GM21717 (cell line): ENCODE measurements around the gene ALOX5AP.
A peak's percentile ranks its signal among the peaks of the same experiment; 100 is the strongest.

Source experiments
- ATAC-seq: cut with Tn5 transposase; IDR thresholded peaks from one replicate; pipeline ENCODE4 v1.9.1; 2021; ENCODE audit warnings: mild to moderate bottlenecking, moderate library complexity; ENCODE audit not compliant: unreplicated experiment

The ALOX5AP gene

DNA sequence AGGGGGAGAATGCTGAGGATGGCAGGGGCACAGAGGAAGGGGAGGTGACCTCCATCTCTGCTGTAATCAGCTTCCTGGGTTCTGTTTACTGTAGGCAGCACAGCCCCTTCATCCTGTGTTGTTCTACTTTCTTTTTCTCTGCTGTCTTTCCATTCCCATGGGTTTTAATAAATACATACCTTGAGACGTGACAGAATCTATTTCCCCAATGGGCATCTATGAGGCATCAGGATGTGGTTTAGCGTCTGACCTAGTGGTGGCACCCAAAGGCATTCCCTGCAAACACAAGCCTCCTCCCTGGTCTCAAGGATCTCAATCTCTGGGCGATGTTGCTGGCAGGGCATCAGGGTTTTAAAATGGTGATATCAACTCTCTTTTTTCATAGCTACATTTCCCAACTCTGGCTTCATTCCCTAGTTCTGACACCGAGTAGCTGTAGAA lies 60.8 kb downstream of the ALOX5AP start:
- ATAC-seq = no peak

DNA sequence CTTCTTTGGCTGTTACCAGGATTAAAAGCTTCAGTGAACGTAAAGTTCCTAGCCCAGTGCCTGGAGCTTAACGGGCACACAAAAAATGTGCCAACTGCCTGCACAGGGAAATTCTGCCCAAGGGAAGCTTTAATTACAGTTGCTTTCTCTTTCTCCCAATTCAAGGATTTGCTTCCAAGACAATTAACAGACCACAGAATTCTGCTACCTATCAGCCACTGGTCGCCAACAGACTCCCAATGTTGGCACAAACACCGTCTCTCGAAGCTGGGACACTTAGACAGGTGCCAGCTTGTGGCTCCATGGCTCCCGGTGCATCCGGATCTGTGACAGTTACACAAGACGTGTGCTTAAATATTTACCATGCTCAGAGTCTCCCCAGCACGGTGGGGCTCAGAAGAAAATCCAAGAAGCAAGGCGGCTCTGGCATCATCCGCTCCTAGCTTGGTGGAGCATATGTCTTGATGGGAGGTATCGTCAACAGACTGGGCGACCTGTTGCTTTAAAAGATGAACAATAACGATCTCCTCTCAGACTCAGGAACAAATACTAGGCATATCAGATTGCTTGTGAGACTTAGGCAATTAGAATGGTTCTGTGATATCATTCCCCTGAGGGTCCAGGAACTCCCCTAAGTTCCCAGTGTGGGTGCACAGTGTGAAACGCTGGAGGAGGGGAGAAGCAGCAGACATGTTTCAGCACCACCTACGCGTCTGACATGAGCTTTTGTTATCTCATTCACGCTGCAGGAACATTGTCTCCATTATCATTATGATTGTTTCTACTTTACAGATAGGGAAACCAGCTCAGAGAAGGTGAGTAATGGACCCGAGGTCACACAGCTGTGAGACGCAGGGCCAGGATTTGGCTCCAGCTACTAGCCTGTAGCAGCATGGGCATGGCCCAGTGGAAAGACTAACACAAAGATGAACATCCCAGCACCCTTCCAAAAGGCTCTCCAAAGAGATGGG lies 61.6 kb downstream of the ALOX5AP start:
- ATAC-seq = no peak

- ATAC-seq = no peak
Observed at GRCh38 chr13:30797847-30798535, 62.6 kb downstream of the ALOX5AP start.

GRCh38 chr13:30798776-30799355 lies 63.5 kb downstream of the ALOX5AP start:
- no peak for ATAC-seq

GRCh38 chr13:30799356-30799824 lies 64.0 kb downstream of the ALOX5AP start:
- no peak for ATAC-seq

DNA sequence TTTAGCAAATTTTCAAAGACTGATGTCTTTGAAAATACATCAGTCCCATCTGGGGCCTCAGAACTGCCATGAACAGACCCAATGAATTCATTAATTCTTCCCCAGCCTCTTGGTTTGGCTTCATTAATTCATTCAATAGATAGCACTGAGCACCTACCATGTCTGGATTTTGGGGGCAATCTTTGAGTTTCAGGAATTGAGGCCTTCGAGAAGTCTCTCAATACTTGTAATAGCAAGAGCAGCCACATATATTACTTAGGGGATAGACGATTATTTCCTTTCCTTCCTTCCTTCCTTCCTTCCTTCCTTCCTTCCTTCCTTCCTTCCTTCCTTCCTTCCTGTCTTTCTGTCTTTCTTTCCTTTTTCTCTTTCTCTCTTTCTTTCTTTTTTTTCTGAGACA lies 64.8 kb downstream of the ALOX5AP start:
- no peak for ATAC-seq

DNA sequence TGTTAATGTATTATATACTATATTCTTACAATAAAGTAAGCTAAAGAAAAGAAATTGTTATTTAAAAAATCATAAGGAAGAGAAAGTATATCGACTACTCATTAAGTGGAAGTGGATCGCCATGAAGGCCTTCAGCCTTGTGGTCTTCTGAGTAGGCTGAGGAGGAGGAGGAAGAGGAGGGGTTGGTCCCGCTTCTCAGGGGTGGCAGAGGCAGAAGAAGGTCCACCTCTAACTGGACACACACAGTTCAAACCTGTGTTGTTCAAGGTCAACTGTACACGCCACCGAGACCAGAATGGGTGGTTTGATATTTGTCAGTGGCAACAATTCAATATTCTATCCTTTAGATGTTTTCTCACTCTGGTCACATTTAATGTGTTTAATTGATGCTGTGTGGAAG lies 67.2 kb downstream of the ALOX5AP start:
- ATAC-seq = no peak

DNA sequence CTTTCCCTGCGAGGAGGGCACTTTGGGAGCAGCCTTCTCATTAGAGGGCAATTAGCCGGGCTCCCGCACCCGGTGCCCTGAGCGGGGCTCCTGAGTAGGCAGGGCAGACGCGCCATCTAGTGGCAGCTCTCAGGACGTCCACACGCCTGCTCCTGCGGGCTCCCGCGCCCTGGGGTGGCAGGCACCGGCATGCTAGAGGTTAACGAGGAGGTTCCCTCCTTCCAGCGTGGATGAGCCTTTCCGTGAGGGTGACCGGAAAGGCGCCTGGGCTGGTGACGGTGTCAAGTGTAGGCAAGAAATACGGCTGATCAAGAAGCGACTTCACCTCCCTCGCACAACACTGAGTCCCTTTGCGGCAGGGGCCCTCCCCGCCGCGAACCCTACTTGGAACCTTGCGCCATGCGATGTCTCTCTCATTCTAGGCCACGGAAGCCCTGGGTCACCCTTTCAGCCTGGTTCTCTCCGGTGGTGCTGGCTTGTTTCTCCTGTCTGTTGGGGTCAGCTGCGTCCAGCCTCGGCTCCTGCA lies 67.7 kb downstream of the ALOX5AP start:
- peak; percentile 90 for ATAC-seq

- no peak for ATAC-seq
Observed at GRCh38 chr13:30803749-30804148, 68.4 kb downstream of the ALOX5AP start.

DNA sequence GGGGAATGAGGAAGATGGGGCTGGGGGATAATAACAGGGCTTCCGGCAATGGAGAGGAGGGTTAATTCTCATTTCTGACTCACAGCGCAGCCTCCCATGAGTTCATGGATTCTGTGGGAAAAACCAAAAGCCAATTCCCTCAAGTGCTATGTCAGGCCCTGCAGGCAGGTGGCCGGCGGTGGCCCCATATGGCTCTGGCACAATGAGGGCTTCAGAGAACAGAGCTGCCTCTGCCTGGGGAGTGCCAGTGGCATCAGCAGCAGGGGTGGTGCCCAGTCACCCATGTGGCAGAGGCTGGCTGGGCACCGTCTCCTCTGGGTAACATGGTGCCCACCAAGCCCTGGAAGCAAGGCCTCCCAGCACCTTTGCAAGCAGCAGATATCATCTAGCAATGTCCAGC lies 69.1 kb downstream of the ALOX5AP start:
- ATAC-seq = no peak

DNA sequence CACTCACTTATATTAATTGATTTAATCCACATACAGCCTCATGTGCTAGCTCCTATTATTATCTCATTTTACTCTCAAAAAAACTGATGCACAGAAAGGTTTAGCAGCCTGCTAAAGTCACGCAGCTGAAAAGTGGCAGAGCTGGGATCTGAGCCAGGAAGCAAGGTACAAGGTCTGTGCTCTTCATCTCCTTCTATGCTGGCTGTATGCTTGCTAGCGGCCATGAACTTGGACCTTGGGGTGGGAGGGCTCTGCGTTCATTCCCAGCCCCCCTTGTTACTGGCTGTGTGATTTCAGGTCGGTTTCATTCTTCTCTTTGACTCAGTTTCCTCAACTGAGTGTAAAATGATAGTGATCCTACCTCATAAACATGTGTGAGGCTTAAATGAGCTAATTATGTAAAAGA lies 69.8 kb downstream of the ALOX5AP start:
- ATAC-seq = no peak

- ATAC-seq = no peak
Observed at GRCh38 chr13:30805603-30806011, 70.3 kb downstream of the ALOX5AP start.

- ATAC-seq = no peak
Observed at GRCh38 chr13:30806784-30807183, 71.4 kb downstream of the ALOX5AP start.

GRCh38 chr13:30807392-30807791 lies 72.0 kb downstream of the ALOX5AP start:
- ATAC-seq = no peak

DNA sequence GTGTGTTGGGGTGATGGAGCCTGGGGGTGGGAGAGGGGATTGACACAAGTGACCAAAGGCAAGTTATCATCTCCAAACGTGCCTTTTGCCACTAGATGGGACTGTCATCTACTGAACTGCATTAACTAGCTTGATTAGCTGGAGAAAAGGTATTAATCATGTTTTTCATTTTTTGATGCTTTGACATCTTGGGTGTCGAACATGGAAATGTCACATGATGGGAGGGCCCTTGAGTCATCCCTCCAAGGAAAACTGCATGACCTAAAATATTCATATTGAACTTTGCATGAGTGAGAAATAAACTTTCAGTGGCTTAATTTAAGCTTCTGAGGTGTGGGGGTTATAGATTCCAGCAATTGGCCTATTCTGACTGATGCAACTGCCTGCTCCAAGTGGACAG lies 73.3 kb downstream of the ALOX5AP start:
- ATAC-seq = no peak

DNA sequence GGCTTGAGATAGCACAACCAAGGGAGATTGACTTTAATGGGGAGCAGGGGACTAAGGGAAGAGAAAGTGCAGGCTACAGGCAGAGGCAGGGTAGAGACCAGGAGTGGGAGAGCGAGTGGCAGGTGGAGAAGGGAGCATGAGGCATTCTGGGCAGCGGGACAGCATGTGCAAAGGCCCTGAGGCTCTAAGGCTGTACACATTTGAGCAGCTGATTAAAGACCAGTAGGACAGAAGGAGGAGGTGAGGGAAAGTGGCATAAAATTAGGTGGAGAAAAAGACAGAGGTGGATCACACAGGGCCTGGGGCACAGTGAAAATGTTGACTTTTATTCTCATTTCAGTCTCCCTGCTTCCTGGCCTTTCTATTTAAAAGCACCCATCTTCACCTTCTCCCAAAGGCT lies 74.4 kb downstream of the ALOX5AP start:
- ATAC-seq = no peak

GRCh38 chr13:30810261-30810701 lies 74.9 kb downstream of the ALOX5AP start:
- no peak for ATAC-seq

GRCh38 chr13:30810801-30811200 lies 75.5 kb downstream of the ALOX5AP start:
- ATAC-seq = no peak
